Body of pancreas (tissue), 4 donors: ENCODE measurements around the gene APC2.

Source experiments
- CTCF ChIP-seq, 7 experiments: fragments of 450-650 bp in 4 of 7; fragments of 200-600 bp in 3 of 7; sonication (generic) in 3 of 7; IDR thresholded peaks; one replicate each; pipeline ENCODE4 v1.5.1; 2016 to 2019; ENCODE audit warnings: antibody characterized with exemption in 7 of 7
- POLR2A ChIP-seq, 3 donors: fragments of 450-650 bp; IDR thresholded peaks; one replicate each; pipeline ENCODE4 v1.6.1; 2016; ENCODE audit warnings: antibody characterized with exemption in 3 of 3, mild to moderate bottlenecking in 2 of 3

GRCh38 chr19:1495799-1496713 is 46.1 kb downstream of the APC2 start:
- TF ChIP-seq POLR2A (IDR thresholded peaks at IDR 0.05) (no peak), CTCF (IDR thresholded peaks at IDR 0.05) (no peak)
